Endothelial cell of umbilical vein (primary cell): ENCODE results near the gene RECQL5. TPM values are rescaled to one million over a fixed set of nuclear protein-coding genes. Genes with fewer than 3 reads are reported as not detected.

Source experiments
- BruUV-seq: library from RNA; stranded (reverse); fragments of 400-500 nt; replicated peaks from 2 replicates; lab custom pipeline; 2021; lab: Mats Ljungman, UMichigan
- CTCF ChIA-PET: fragments of 300-600, 350-600 bp; sonication (Branson Sonifier 250); formaldehyde crosslinking; loops from one replicate; lab custom pipeline; 2021; ENCODE audit warnings: antibody characterized with exemption, inconsistent platforms; lab: Charles Lee
- POLR2A ChIA-PET: fragments of 300-600, 350-600 bp; sonication (Branson Sonifier 250); formaldehyde crosslinking; loops from one replicate; lab custom pipeline; 2021; ENCODE audit warnings: antibody characterized with exemption, inconsistent platforms; lab: Charles Lee
- DNase-seq: peaks from one replicate; pipeline ENCODE4 v3.0.0-alpha.2; 2011; ENCODE audit warnings: low read depth, low spot score
- FAIRE-seq: peaks from 2 replicates; lab custom pipeline; 2011; peaks lifted over from hg19 to GRCh38; lab: Jason Lieb, UNC
- H2AFZ ChIP-seq: 2 replicates; pipeline ENCODE4 v1.6.0; 2012; ENCODE audit warnings: low read depth, low read length, control low read depth, inconsistent platforms
- H3K27ac ChIP-seq: 2 replicates; pipeline ENCODE4 v1.5.1; 2011; ENCODE audit warnings: low read depth, mild to moderate bottlenecking, control low read depth, low read length, moderate library complexity; ENCODE audit not compliant: insufficient read depth
- H3K27me3 ChIP-seq, 2 experiments: 2 replicates each; pipeline versions ENCODE4 v1.6.0 to v1.6.1; 2011; ENCODE audit warnings: low read length in 2 of 2, mixed read lengths in 1 of 2; ENCODE audit not compliant: control insufficient read depth in 2 of 2, insufficient read depth in 2 of 2
- H3K36me3 ChIP-seq, 2 experiments: 2 replicates in 1 of 2; 3 replicates in 1 of 2; pipeline ENCODE4 v1.5.1; 2011; ENCODE audit warnings: low read length in 2 of 2, mild to moderate bottlenecking in 1 of 2, moderate library complexity in 1 of 2; ENCODE audit not compliant: control insufficient read depth in 2 of 2, insufficient read depth in 2 of 2; ENCODE audit errors: extremely low read depth in 1 of 2
- H3K4me1 ChIP-seq: 3 replicates; pipeline ENCODE4 v1.5.1; 2011; ENCODE audit warnings: mild to moderate bottlenecking, low read length; ENCODE audit not compliant: control insufficient read depth, insufficient read depth; ENCODE audit errors: extremely low read depth
- H3K4me2 ChIP-seq: 2 replicates; pipeline ENCODE4 v1.6.1; 2011; ENCODE audit warnings: low read length, control low read depth, mixed read lengths; ENCODE audit not compliant: insufficient read depth
- H3K4me3 ChIP-seq, 3 experiments: fragments of 200-600 bp in 1 of 3; sonication (generic), shearing (Covaris generic) in 1 of 3; replicated peaks in 1 of 3; 2 replicates each; pipeline ENCODE4 v1.5.1; 2011 to 2016; ENCODE audit warnings: control low read depth in 3 of 3, low read length in 3 of 3, mild to moderate bottlenecking in 2 of 3, inconsistent platforms in 1 of 3, low read depth in 1 of 3, moderate library complexity in 1 of 3; ENCODE audit not compliant: insufficient read depth in 1 of 3
- H3K79me2 ChIP-seq: 2 replicates; pipeline ENCODE4 v1.6.0; 2012; ENCODE audit warnings: low read length, inconsistent platforms; ENCODE audit not compliant: control insufficient read depth, insufficient read depth
- H3K9ac ChIP-seq: replicated peaks from 2 replicates; pipeline ENCODE3; 2011; ENCODE audit warnings: low read length, control low read depth; ENCODE audit not compliant: insufficient read depth; ENCODE audit errors: extremely low read depth
- H3K9me1 ChIP-seq: replicated peaks from 3 replicates; pipeline ENCODE4 v1.6.0; 2011; ENCODE audit warnings: mild to moderate bottlenecking, low read length; ENCODE audit not compliant: control insufficient read depth, insufficient read depth; ENCODE audit errors: extremely low read depth
- H3K9me3 ChIP-seq: replicated peaks from 2 replicates; pipeline ENCODE4 v1.5.1; 2012; ENCODE audit warnings: low read length, inconsistent platforms; ENCODE audit not compliant: control insufficient read depth, insufficient read depth
- H4K20me1 ChIP-seq: replicated peaks from 2 replicates; pipeline ENCODE3; 2011; ENCODE audit warnings: mild to moderate bottlenecking, low read length; ENCODE audit not compliant: control insufficient read depth, insufficient read depth; ENCODE audit errors: extremely low read depth
- CTCF ChIP-seq, 2 donors: IDR thresholded peaks; 1 replicate in 1 of 2; 2 replicates in 1 of 2; pipeline ENCODE4 v1.5.1; 2011; ENCODE audit warnings: low read length in 2 of 2, mild to moderate bottlenecking in 2 of 2, moderate library complexity in 2 of 2, control low read depth in 1 of 2, inconsistent platforms in 1 of 2, low read depth in 1 of 2; ENCODE audit not compliant: insufficient read depth in 1 of 2; ENCODE audit errors: extremely low read depth in 1 of 2
- EZH2 ChIP-seq: IDR thresholded peaks from 2 replicates; pipeline ENCODE4 v1.6.1; 2012; ENCODE audit warnings: borderline replicate concordance, low read depth, mild to moderate bottlenecking, moderate library complexity, low read length, inconsistent platforms; ENCODE audit not compliant: severe bottlenecking
- FOS ChIP-seq: IDR thresholded peaks from 2 replicates; pipeline ENCODE4 v1.6.1; 2011; ENCODE audit warnings: mild to moderate bottlenecking, low read length, moderate library complexity, borderline replicate concordance; ENCODE audit not compliant: insufficient read depth
- GATA2 ChIP-seq: IDR thresholded peaks from 2 replicates; pipeline ENCODE4 v1.7.0; 2011; ENCODE audit warnings: low read depth, mild to moderate bottlenecking, moderate library complexity, mixed read lengths, low read length; ENCODE audit not compliant: insufficient read length, insufficient read depth
- JUN ChIP-seq: IDR thresholded peaks from 2 replicates; pipeline ENCODE4 v1.6.1; 2011; ENCODE audit warnings: borderline replicate concordance, low read depth; ENCODE audit not compliant: insufficient read length, insufficient read depth
- MYC ChIP-seq: IDR thresholded peaks from one replicate; pipeline ENCODE4 v1.6.1; 2011; ENCODE audit warnings: mild to moderate bottlenecking, low read depth, low read length
- POLR2A ChIP-seq: IDR thresholded peaks from 2 replicates; pipeline ENCODE4 v1.6.1; 2012; ENCODE audit warnings: low read depth, mild to moderate bottlenecking, control low read depth, low read length
- POLR2AphosphoS5 ChIP-seq: IDR thresholded peaks from 2 replicates; pipeline ENCODE4 v1.6.1; 2012; ENCODE audit warnings: low read depth, mild to moderate bottlenecking, control low read depth, low read length, moderate library complexity; ENCODE audit not compliant: insufficient read depth
- dilution Hi-C: fragments of 300-500 bp; cut with MboI; formaldehyde crosslinking; loops from one replicate; pipeline ENCODE4 v1.15.0; 2019; ENCODE audit warnings: low sequenced_read_pairs; ENCODE audit not compliant: extremely low pct_ligation_motif_present
- intact Hi-C: fragments of 100-400 bp; cut with micrococcal nuclease; formaldehyde crosslinking; loops from one replicate; pipeline ENCODE4 v1.10.0; 2022
- polyA plus RNA-seq, 4 experiments: library from polyadenylated mRNA; depleted of rRNA in 3 of 4; stranded (reverse) in 3 of 4; unstranded in 1 of 4; fragments of >200 nt; gene quantifications; 2 replicates each; pipeline versions ENCODE4 v1.2.1 to v1.2.3, GENCODE V29; 2011 to 2012; ENCODE audit warnings: missing spikeins in 1 of 4
- total RNA-seq: library from RNA; stranded (reverse); gene quantifications from 2 replicates; pipeline ENCODE4 v1.2.3, GENCODE V29; 2021
- TF ChIP-seq, protein P1 (sequence below): IDR thresholded peaks from 2 replicates; pipeline ENCODE4 v1.6.1; 2011; ENCODE audit not compliant: insufficient read depth, insufficient read length

RECQL5 gene
- total and polyA plus RNA-seq, 2 donors (not counting 3 experiments of a cell fraction or from before 2014, with no cell fraction given) = 21.3 to 30.7 TPM

- no peaks in the 10 kb centered on the region for H3K9me3 ChIP-seq
- H3K9me1 ChIP-seq = no peaks in the 10 kb centered on the region
- H4K20me1 ChIP-seq = no peaks in the 10 kb centered on the region
- BruUV-seq = TSS peak; percentile 24
- dilution Hi-C loops = no loop called here
- no peak overlapping the region for H3K9ac ChIP-seq
- H3K27me3 ChIP-seq = no peaks in the 10 kb centered on the region
- FAIRE-seq (no peak), DNase-seq (no peak)
- intact Hi-C loops = no loop called here
- no peak overlapping the region for H3K4me3 ChIP-seq
- H3K4me1 ChIP-seq = peaks cover 37% of the 10 kb centered on the region
- peaks cover 4% of the 10 kb centered on the region for H3K79me2 ChIP-seq
- CTCF ChIA-PET = interaction anchor here (0.8 to 5.4 kb wide), 13 partner anchors 10 to 105 kb away, joined by 3 to 59 read pairs (median 5); no protein-coding TSS in a partner anchor
- H3K36me3 ChIP-seq = peaks cover 15 to 39% of the 10 kb centered on the region in 2 experiments
- H3K27ac ChIP-seq = peak overlapping the region; percentile 70
- no peak overlapping the region for H2AFZ ChIP-seq
- no peak for TF ChIP-seq JUN
- TF ChIP-seq MYC = no peak
- TF ChIP-seq POLR2AphosphoS5 = no peak
- no peak for TF ChIP-seq FOS
- TF ChIP-seq, protein P1, sequence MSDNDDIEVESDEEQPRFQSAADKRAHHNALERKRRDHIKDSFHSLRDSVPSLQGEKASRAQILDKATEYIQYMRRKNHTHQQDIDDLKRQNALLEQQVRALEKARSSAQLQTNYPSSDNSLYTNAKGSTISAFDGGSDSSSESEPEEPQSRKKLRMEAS = no peak
- no peak for TF ChIP-seq GATA2
- TF ChIP-seq POLR2A = no peak
- no peak for TF ChIP-seq EZH2
- TF ChIP-seq CTCF (IDR thresholded peaks at IDR 0.05; ENCODE audit: extremely low read depth in 1 of 2, insufficient read depth in 1 of 2, low read depth in 1 of 2, low read length in 2 of 2) = no peak
- no peak overlapping the region for H3K4me2 ChIP-seq
- POLR2A ChIA-PET = interaction anchor here (1.0 to 1.4 kb wide), 3 partner anchors 14 to 74 kb away, joined by 3 to 6 read pairs (median 5); partner anchors contain the start of genes RECQL5 and SAP30BP
Observed at GRCh38 chr17:75706042-75706728, 39.2 kb upstream of the RECQL5 start.
